ENCODE data around the gene LNX2.
A peak's percentile ranks its signal among the peaks of the same experiment; 100 is the strongest.

Gene LNX2

DNA sequence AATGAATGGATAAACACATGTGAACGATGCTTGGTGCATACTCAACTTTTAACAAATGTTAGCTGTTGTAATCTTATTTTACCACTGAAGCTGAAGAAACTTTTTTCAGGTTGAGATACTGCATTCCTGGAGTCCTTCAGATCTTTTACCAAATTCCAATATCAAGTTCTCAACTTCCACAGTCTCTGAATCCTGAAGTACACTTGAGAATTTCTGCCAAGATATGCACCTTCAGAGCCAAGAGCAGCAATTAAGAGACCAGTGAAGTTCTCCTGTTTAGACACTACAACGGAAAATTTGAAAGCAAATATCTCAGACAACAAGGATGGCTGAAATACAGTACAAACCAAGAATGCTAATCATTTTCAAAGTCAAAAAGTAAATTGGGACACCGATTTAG is 85.3 kb downstream of the LNX2 start:
- H3K4me2 ChIP-seq (ENCODE audit: low read depth, low read length, poor library complexity, severe bottlenecking), result no peak overlapping the region
- H3K36me3 ChIP-seq (ENCODE audit: insufficient read depth, low read length), result no peaks in the 10 kb centered on the region
- H3F3A ChIP-seq (ENCODE audit: low read depth), result no peaks in the 10 kb centered on the region
- H2AFZ ChIP-seq (ENCODE audit: low read length), result no peak overlapping the region
- H4K20me1 ChIP-seq (ENCODE audit: insufficient read depth, low read length, poor library complexity, severe bottlenecking), result no peaks in the 10 kb centered on the region
- H3K9me3 ChIP-seq (ENCODE audit: insufficient read depth, low read depth, low read length), result no peaks in the 10 kb centered on the region
- H3K79me2 ChIP-seq (ENCODE audit: insufficient read depth, low read length), result no peaks in the 10 kb centered on the region
- TF ChIP-seq, protein P1, sequence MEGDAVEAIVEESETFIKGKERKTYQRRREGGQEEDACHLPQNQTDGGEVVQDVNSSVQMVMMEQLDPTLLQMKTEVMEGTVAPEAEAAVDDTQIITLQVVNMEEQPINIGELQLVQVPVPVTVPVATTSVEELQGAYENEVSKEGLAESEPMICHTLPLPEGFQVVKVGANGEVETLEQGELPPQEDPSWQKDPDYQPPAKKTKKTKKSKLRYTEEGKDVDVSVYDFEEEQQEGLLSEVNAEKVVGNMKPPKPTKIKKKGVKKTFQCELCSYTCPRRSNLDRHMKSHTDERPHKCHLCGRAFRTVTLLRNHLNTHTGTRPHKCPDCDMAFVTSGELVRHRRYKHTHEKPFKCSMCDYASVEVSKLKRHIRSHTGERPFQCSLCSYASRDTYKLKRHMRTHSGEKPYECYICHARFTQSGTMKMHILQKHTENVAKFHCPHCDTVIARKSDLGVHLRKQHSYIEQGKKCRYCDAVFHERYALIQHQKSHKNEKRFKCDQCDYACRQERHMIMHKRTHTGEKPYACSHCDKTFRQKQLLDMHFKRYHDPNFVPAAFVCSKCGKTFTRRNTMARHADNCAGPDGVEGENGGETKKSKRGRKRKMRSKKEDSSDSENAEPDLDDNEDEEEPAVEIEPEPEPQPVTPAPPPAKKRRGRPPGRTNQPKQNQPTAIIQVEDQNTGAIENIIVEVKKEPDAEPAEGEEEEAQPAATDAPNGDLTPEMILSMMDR (conservative IDR thresholded peaks at IDR 0.05; ENCODE audit: low read length), result no peak
- no peak for TF ChIP-seq EZH2phosphoT487 (IDR thresholded peaks at IDR 0.05; ENCODE audit: borderline replicate concordance)
- H3K9ac ChIP-seq (ENCODE audit: low read depth, low read length, poor library complexity, severe bottlenecking), result no peak overlapping the region
- H3K4me3 ChIP-seq (ENCODE audit: low read length, poor library complexity, severe bottlenecking), result no peak overlapping the region
- H3K9me2 ChIP-seq (replicated peaks; ENCODE audit: low read depth, low read length), result no peaks in the 10 kb centered on the region
- H3K27me3 ChIP-seq (ENCODE audit: insufficient read depth, low read length, poor library complexity, severe bottlenecking), result no peaks in the 10 kb centered on the region
- peaks cover 3% of the 10 kb centered on the region for H3K4me1 ChIP-seq (ENCODE audit: insufficient read depth, low read length, poor library complexity, severe bottlenecking)

DNA sequence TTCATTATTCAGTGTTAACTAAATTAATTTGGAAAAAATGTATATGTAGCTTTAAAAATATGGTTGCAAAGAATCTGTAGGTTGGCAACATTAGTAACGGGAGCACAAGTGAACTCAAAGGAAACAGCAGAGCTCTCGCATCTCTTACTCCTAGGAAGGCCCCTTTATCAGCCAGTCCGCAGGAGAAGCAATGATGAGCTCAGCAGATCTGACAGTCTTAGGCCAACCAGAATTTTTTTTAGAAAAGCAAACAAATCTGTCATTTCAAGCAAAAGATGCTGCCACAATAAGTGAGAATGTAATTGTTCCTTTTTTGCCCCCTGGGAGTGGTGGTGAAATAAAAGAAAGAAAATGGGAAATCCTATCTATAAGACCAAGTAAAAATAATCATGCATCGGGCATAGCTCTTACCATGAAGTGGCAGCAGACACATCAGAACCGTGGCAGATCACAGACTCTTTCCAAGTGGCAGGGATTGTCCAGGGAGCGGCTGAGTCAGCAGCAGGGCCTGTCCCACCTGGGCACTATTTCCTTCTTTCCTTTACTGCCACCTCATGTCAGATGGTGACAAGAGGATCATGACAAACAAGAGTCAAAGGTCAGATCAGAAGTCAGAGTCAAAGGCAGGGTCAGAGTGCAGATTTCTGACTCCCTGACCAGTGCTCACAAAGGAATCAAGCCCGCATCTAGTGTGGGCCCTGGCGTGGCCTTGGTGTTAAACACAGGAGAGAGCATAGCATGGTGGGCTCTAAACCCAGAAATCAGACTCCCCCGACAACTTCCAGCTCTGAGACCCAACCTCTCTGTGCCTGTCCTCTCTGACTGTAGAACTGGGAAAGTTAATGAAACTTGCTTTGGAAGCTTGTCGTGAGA is 86.0 kb downstream of the LNX2 start:
- no peaks in the 10 kb centered on the region for H3K27me3 ChIP-seq (ENCODE audit: insufficient read depth, low read length, poor library complexity, severe bottlenecking)
- H3K9me2 ChIP-seq (replicated peaks; ENCODE audit: low read depth, low read length), result no peaks in the 10 kb centered on the region
- TF ChIP-seq EZH2phosphoT487 (IDR thresholded peaks at IDR 0.05; ENCODE audit: borderline replicate concordance), result no peak
- TF ChIP-seq, protein P1 (conservative IDR thresholded peaks at IDR 0.05; ENCODE audit: low read length), result no peak
- H4K20me1 ChIP-seq (ENCODE audit: insufficient read depth, low read length, poor library complexity, severe bottlenecking), result no peaks in the 10 kb centered on the region
- no peak overlapping the region for H3K4me2 ChIP-seq (ENCODE audit: low read depth, low read length, poor library complexity, severe bottlenecking)
- no peaks in the 10 kb centered on the region for H3K79me2 ChIP-seq (ENCODE audit: insufficient read depth, low read length)
- 0 out of 2 replicates have a peak, but pooled peaks cover 2% of the 10 kb centered on the region for H3F3A ChIP-seq (ENCODE audit: low read depth)
- H2AFZ ChIP-seq (ENCODE audit: low read length), result no peak overlapping the region
- peaks cover 9% of the 10 kb centered on the region for H3K4me1 ChIP-seq (ENCODE audit: insufficient read depth, low read length, poor library complexity, severe bottlenecking)
- H3K9ac ChIP-seq (ENCODE audit: low read depth, low read length, poor library complexity, severe bottlenecking), result no peak overlapping the region
- H3K9me3 ChIP-seq (ENCODE audit: insufficient read depth, low read depth, low read length), result no peaks in the 10 kb centered on the region
- H3K4me3 ChIP-seq (ENCODE audit: low read length, poor library complexity, severe bottlenecking), result no peak overlapping the region
- no peaks in the 10 kb centered on the region for H3K36me3 ChIP-seq (ENCODE audit: insufficient read depth, low read length)

DNA sequence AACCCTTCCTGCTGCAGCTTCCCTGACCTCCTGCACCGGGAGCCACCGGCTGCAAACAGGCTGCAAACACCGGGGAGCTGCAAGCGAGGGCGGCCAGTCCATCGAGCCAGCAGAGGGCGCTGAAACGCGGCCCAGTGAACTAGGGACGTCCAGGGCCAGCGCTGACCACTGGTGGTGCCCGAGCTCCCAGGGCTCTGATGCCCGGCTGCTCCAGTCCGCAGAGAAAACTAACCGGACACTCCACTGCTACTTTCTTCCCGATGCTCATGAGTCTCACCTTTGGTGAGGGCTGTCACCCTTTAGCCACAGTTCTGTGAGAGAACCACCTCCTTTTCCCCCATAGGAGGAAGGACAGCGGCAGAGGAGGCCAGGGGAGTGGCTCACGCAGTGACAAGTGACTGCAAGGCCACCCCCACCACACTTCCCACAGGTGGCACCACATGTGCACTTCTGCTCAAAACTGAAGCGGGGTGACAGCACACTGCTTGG is 87.1 kb downstream of the LNX2 start:
- peak overlapping the region; percentile 51; the same call in 1 of the 2 replicates for H2AFZ ChIP-seq (ENCODE audit: low read length)
- H3K36me3 ChIP-seq (ENCODE audit: insufficient read depth, low read length), result no peaks in the 10 kb centered on the region
- H3K4me2 ChIP-seq (ENCODE audit: low read depth, low read length, poor library complexity, severe bottlenecking), result no peak overlapping the region
- 0 out of 2 replicates have a peak, but pooled peaks cover 3% of the 10 kb centered on the region for H3F3A ChIP-seq (ENCODE audit: low read depth)
- H3K9me3 ChIP-seq (ENCODE audit: insufficient read depth, low read depth, low read length), result no peaks in the 10 kb centered on the region
- H3K4me3 ChIP-seq (ENCODE audit: low read length, poor library complexity, severe bottlenecking), result no peak overlapping the region
- TF ChIP-seq, protein P1 (conservative IDR thresholded peaks at IDR 0.05; ENCODE audit: low read length), result peak; percentile 89
- TF ChIP-seq EZH2phosphoT487 (IDR thresholded peaks at IDR 0.05; ENCODE audit: borderline replicate concordance), result no peak
- H3K9me2 ChIP-seq (replicated peaks; ENCODE audit: low read depth, low read length), result no peaks in the 10 kb centered on the region
- H3K9ac ChIP-seq (ENCODE audit: low read depth, low read length, poor library complexity, severe bottlenecking), result no peak overlapping the region
- H3K27me3 ChIP-seq (ENCODE audit: insufficient read depth, low read length, poor library complexity, severe bottlenecking), result no peaks in the 10 kb centered on the region
- peaks cover 16% of the 10 kb centered on the region for H3K4me1 ChIP-seq (ENCODE audit: insufficient read depth, low read length, poor library complexity, severe bottlenecking)
- H4K20me1 ChIP-seq (ENCODE audit: insufficient read depth, low read length, poor library complexity, severe bottlenecking), result no peaks in the 10 kb centered on the region
- no peaks in the 10 kb centered on the region for H3K79me2 ChIP-seq (ENCODE audit: insufficient read depth, low read length)

Data from Loucy (cell line).